Mesodermal cell (in vitro differentiated cells): ENCODE results near the gene NSUN4.
A peak's percentile ranks its signal among the peaks of the same experiment; 100 is the strongest.

ENCODE experiments used
- H3K27ac ChIP-seq: 2 replicates; pipeline ENCODE4 v1.7.0; 2013; ENCODE audit warnings: mild to moderate bottlenecking, low read depth, low read length, moderate library complexity; ENCODE audit not compliant: severe bottlenecking
- H3K36me3 ChIP-seq: 2 replicates; pipeline ENCODE4 v1.7.1; 2013; ENCODE audit warnings: mild to moderate bottlenecking, low read length, moderate library complexity; ENCODE audit not compliant: control insufficient read depth, insufficient read depth
- H3K4me1 ChIP-seq: one replicate; pipeline ENCODE4 v1.7.1; 2013; ENCODE audit warnings: mild to moderate bottlenecking, low read length; ENCODE audit not compliant: insufficient read depth, control insufficient read depth, poor library complexity, severe bottlenecking
- H3K4me3 ChIP-seq: 2 replicates; pipeline ENCODE4 v1.7.0; 2013; ENCODE audit warnings: low read length, control low read depth, mild to moderate bottlenecking; ENCODE audit not compliant: insufficient read depth, poor library complexity, severe bottlenecking; ENCODE audit errors: extremely low read depth
- H3K9me3 ChIP-seq: 2 replicates; pipeline ENCODE4 v1.7.1; 2013; ENCODE audit warnings: mild to moderate bottlenecking, low read length, moderate library complexity; ENCODE audit not compliant: control insufficient read depth
- WGBS, 2 experiments: methylation state at CpG; one replicate each; pipeline ENCODE4 v1.1.5; 2013; ENCODE audit warnings: missing lambda C conversion rate in 2 of 2; ENCODE audit not compliant: insufficient coverage in 2 of 2; 5-methylcytosine and 5-hydroxymethylcytosine counted together

The NSUN4 gene

GRCh38 chr1:46368791-46369190, 28.2 kb downstream of the NSUN4 start:
- WGBS, 2 experiments: 100% methylated on average over 2 of the region's 2 CpGs
- peaks cover 40% of the 10 kb centered on the region for H3K36me3 ChIP-seq
- no peak overlapping the region for H3K4me3 ChIP-seq
- H3K27ac ChIP-seq: no peak overlapping the region
- no peaks in the 10 kb centered on the region for H3K9me3 ChIP-seq
- H3K4me1 ChIP-seq: no peaks in the 10 kb centered on the region

DNA sequence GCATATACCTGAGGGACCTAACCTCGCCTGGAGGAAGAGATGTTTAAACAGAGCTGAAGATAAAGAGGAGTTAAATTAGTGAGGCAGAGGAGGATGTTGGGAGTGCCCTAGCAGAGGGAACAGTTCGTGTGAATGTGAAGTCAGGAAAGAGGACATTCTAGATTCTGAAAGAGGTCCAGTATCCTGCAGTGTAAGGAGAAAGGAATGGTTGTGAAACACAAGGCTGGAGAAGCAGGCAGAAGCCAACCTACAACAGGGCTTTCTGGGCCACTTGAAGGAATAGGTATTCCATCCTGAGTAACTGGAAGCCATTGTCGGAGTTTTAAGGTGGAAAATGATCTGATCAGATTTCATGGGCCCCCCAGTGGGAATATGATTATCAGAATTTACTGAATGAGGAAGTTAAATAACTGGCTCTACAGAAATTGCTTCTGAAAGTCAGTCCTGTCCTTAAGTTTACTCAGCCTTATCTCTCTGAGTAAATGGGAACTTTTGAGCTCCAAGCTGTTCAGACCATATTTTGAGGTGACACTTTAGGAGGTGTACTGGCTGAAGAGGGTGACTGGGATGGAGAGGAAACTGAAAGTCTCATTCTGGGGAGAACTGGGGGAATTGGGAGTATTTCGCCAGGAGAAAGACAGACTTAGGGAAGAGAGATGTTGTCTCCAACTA, 29.1 kb downstream of the NSUN4 start:
- H3K27ac ChIP-seq: no peak overlapping the region
- peaks cover 31% of the 10 kb centered on the region for H3K36me3 ChIP-seq
- H3K4me3 ChIP-seq: no peak overlapping the region
- H3K9me3 ChIP-seq: no peaks in the 10 kb centered on the region
- 85 to 92% methylated on average over 4 of the region's 4 CpGs for WGBS, 2 experiments
- no peaks in the 10 kb centered on the region for H3K4me1 ChIP-seq

DNA sequence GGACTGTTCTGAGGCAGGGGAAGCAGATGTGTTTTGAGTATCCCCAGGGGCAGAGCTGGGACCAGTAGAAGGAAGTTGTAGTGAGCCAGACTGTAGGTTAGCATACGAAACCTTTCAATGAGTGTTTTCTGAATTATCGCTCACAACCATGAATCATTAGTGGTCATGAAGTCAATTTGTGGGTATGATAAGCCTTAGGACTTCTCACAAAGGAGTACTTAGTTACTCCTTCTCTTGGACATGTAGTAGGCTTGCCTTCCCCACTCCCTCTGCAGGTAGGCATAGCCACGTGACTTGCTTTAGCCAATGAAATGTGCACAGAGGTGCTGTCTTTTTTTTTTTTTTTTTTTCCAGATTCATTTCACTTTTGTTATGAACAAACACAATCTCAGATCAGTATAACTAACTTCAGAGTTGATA, 29.6 kb downstream of the NSUN4 start:
- 95 to 100% methylated on average over 2 of the region's 3 CpGs for WGBS, 2 experiments
- Histone ChIP-seq H3K27ac (no peak overlapping the region), H3K9me3 (no peaks in the 10 kb centered on the region), H3K4me1 (no peaks in the 10 kb centered on the region), H3K36me3 (peaks cover 25% of the 10 kb centered on the region), H3K4me3 (no peak overlapping the region)

- peaks cover 16% of the 10 kb centered on the region for H3K36me3 ChIP-seq
- H3K4me1 ChIP-seq: no peaks in the 10 kb centered on the region
- no peak overlapping the region for H3K27ac ChIP-seq
- H3K4me3 ChIP-seq: no peak overlapping the region
- no peaks in the 10 kb centered on the region for H3K9me3 ChIP-seq
- 100% methylated on average over 1 of the region's 1 CpG; no CpG with 5 or more reads in 1 of the 2 experiments for WGBS, 2 experiments
Measured at GRCh38 chr1:46372431-46372830, 31.8 kb downstream of the NSUN4 start.

GRCh38 chr1:46379996-46380395, 39.4 kb downstream of the NSUN4 start:
- H3K36me3 ChIP-seq: no peaks in the 10 kb centered on the region
- no peaks in the 10 kb centered on the region for H3K9me3 ChIP-seq
- WGBS, 2 experiments: 83% methylated on average over 1 of the region's 1 CpG; no CpG with 5 or more reads in 1 of the 2 experiments
- no peaks in the 10 kb centered on the region for H3K4me1 ChIP-seq
- H3K27ac ChIP-seq: no peak overlapping the region
- H3K4me3 ChIP-seq: no peak overlapping the region

- no peaks in the 10 kb centered on the region for H3K36me3 ChIP-seq
- H3K4me1 ChIP-seq: no peaks in the 10 kb centered on the region
- no peaks in the 10 kb centered on the region for H3K9me3 ChIP-seq
- no peak overlapping the region for H3K4me3 ChIP-seq
- no peak overlapping the region for H3K27ac ChIP-seq
Measured at GRCh38 chr1:46380508-46380907, 39.9 kb downstream of the NSUN4 start.

- no peak overlapping the region for H3K27ac ChIP-seq
- H3K4me1 ChIP-seq: peaks cover 4% of the 10 kb centered on the region
- no peaks in the 10 kb centered on the region for H3K36me3 ChIP-seq
- no peak overlapping the region for H3K4me3 ChIP-seq
- H3K9me3 ChIP-seq: peaks cover 16% of the 10 kb centered on the region
- 77 to 88% methylated on average over 7 to 8 of the region's 12 CpGs for WGBS, 2 experiments
Measured at GRCh38 chr1:46393510-46393909, 52.9 kb downstream of the NSUN4 start.

GRCh38 chr1:46394108-46394871, 53.7 kb downstream of the NSUN4 start, which contains the start of gene FAAH:
Gene FAAH (plus strand): TSS chr1:46394317. CDS start chr1:46394349, 32 bp downstream.
- Histone ChIP-seq H3K36me3 (no peaks in the 10 kb centered on the region), H3K9me3 (peaks cover 16% of the 10 kb centered on the region), H3K4me1 (peaks cover 4% of the 10 kb centered on the region), H3K27ac (no peak within 1 kb of the TSS), H3K4me3 (peak within 1 kb of the TSS; percentile 19)
- WGBS, 2 experiments: 3 to 4% methylated on average over 56 to 65 of the region's 75 CpGs

DNA sequence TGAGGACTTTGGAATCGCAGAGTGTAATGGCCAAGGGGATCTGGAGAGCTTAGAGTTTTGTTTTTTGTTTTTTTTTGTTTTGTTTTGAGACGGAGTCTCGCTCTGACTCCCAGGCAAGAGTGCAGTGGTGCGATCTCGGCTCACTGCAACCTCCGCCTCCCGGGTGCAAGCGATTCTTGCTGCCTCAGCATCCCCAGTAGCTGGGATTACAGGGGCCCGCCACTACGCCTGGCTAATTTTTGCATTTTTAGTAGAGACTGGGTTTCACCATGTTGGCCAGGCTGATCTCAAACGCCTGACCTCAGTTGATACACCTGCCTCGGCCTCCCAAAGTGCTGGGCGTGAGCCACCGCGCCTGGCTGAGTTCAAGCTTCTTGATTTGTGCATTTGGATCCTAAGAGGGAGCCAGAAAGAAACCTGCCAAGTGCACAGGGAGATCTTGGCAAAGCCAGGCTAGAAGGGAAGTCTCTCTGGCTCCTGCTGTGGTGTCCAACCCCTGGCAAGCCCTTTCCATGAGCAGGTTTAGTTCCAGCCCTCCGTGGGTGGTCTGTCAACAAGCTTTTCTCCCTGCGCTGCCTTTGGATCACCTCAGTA, 54.4 kb downstream of the NSUN4 start:
- peaks cover 4% of the 10 kb centered on the region for H3K4me1 ChIP-seq
- WGBS, 2 experiments: 34 to 38% methylated on average over 16 to 17 of the region's 17 CpGs
- H3K9me3 ChIP-seq: peaks cover 16% of the 10 kb centered on the region
- no peak overlapping the region for H3K27ac ChIP-seq
- H3K36me3 ChIP-seq: no peaks in the 10 kb centered on the region
- H3K4me3 ChIP-seq: no peak overlapping the region

DNA sequence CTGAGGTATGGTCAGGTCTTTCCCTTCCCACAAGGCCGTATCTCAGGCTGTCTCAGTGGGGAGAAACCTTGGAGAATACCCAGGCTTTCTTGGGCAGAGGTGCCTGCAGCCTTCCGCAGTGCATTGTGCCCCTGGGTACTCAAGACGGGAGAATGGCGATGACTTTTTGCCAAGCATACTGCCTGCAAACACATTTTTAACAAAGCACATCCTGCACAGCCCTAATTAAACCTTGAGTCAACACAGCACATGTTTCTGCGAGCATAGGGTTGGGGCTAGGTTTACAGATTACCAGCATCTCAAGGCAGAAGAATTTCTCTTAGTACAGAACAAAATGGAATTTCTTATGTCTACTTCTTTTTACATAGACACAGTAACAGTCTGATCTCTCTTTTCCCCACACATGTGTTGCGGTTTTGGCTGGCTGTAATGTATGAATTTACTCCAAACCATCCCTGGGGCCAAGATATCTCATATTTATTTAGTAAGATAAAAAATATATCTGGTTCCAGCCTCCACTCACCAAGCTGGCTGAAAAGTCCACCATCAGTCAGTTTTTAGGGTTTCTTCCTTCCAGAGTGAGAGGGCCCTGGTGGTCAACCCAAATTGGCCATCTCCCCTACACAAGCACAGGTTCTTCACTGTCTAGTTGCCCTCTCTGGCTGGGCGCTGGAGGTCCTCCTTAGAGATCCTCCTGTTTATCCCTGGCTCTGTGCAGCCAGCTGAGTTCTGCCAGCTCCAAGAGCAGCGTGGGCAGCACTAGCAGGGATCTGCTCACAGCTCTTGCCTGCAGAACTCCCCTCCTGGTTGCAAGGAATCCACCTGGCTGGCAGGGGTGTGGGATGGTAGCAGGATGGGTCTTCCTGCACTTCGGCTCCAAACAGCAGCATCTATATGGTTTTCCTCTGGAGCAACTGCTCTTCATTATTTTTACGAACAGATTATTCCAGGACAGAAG, 56.1 kb downstream of the NSUN4 start:
- peaks cover 4% of the 10 kb centered on the region for H3K4me1 ChIP-seq
- H3K4me3 ChIP-seq: no peak overlapping the region
- no peak overlapping the region for H3K27ac ChIP-seq
- H3K36me3 ChIP-seq: no peaks in the 10 kb centered on the region
- H3K9me3 ChIP-seq: peaks cover 16% of the 10 kb centered on the region
- WGBS, 2 experiments: 89 to 98% methylated on average over 8 of the region's 10 CpGs
